CD4-positive, alpha-beta memory T cell (primary cell): ENCODE data around the gene KMT2D. TPM values are rescaled to one million over a fixed set of nuclear protein-coding genes. Genes with fewer than 3 reads are reported as not detected.

ENCODE experiments used
- CTCF ChIA-PET: fragments of 350-600 bp; sonication (Branson Sonifier 250); formaldehyde crosslinking; loops from one replicate; lab custom pipeline; 2021; ENCODE audit warnings: inconsistent platforms; ENCODE audit not compliant: partially characterized antibody; lab: Charles Lee
- POLR2A ChIA-PET: fragments of 350-600 bp; sonication (Branson Sonifier 250); formaldehyde crosslinking; loops from one replicate; lab custom pipeline; 2021; ENCODE audit not compliant: partially characterized antibody; lab: Charles Lee
- DNase-seq, 5 donors: peaks; one replicate each; pipeline versions ENCODE4 v3.0.0 to v3.0.0-alpha.2; 2020 to 2022; ENCODE audit warnings: mixed read lengths in 1 of 5
- H3K27ac ChIP-seq: one replicate; pipeline ENCODE4 v1.7.0; 2013; ENCODE audit warnings: low read depth, low read length
- H3K27me3 ChIP-seq: 2 replicates; pipeline ENCODE4 v1.7.0; 2013; ENCODE audit warnings: mild to moderate bottlenecking, low read length, moderate library complexity; ENCODE audit not compliant: insufficient read depth
- H3K36me3 ChIP-seq: 2 replicates; pipeline ENCODE4 v1.7.0; 2013; ENCODE audit warnings: mild to moderate bottlenecking, low read length, moderate library complexity; ENCODE audit not compliant: insufficient read depth
- H3K4me1 ChIP-seq: 2 replicates; pipeline ENCODE4 v1.7.0; 2013; ENCODE audit warnings: mild to moderate bottlenecking, low read length, moderate library complexity; ENCODE audit not compliant: insufficient read depth
- H3K4me3 ChIP-seq, 2 donors: one replicate each; pipeline ENCODE4 v1.7.0; 2013; ENCODE audit warnings: low read length in 2 of 2, mild to moderate bottlenecking in 1 of 2
- H3K9me3 ChIP-seq, 2 donors: one replicate each; pipeline ENCODE4 v1.7.0; 2013; ENCODE audit warnings: low read length in 2 of 2, control low read depth in 1 of 2; ENCODE audit not compliant: control insufficient read depth in 1 of 2
- H3K27ac Mint-ChIP-seq, 7 donors: one replicate each; pipeline ENCODE4 v1.8.0; 2020 to 2021; ENCODE audit warnings: mixed read lengths in 7 of 7, mild to moderate bottlenecking in 6 of 7, inconsistent platforms in 3 of 7, moderate library complexity in 3 of 7
- H3K27me3 Mint-ChIP-seq, 2 donors: one replicate each; pipeline ENCODE4 v1.8.0; 2020 to 2021; ENCODE audit warnings: mixed read lengths in 2 of 2
- H3K36me3 Mint-ChIP-seq, 2 donors: one replicate each; pipeline ENCODE4 v1.8.0; 2020 to 2021; ENCODE audit warnings: mixed read lengths in 2 of 2, inconsistent platforms in 1 of 2, mild to moderate bottlenecking in 1 of 2
- H3K4me1 Mint-ChIP-seq, 4 donors: one replicate each; pipeline ENCODE4 v1.8.0; 2020 to 2021; ENCODE audit warnings: mixed read lengths in 4 of 4, mild to moderate bottlenecking in 1 of 4
- H3K4me3 Mint-ChIP-seq, 8 donors: one replicate each; pipeline ENCODE4 v1.8.0; 2020 to 2021; ENCODE audit warnings: mixed read lengths in 8 of 8, mild to moderate bottlenecking in 7 of 8, moderate library complexity in 6 of 8, inconsistent platforms in 3 of 8
- H3K9me3 Mint-ChIP-seq, 8 donors: one replicate each; pipeline ENCODE4 v1.8.0; 2020 to 2021; ENCODE audit warnings: mixed read lengths in 8 of 8, mild to moderate bottlenecking in 5 of 8, inconsistent platforms in 3 of 8, moderate library complexity in 1 of 8
- intact Hi-C: fragments of 100-400 bp; cut with micrococcal nuclease; formaldehyde crosslinking; loops from one replicate; pipeline ENCODE4 v1.15.1; 2023
- polyA plus RNA-seq, 2 donors: library from polyadenylated mRNA; unstranded; fragments of 300-500 nt; fragmentation: Illumina TruSeq; gene quantifications; one replicate each; pipeline ENCODE4 v1.2.3, GENCODE V29; 2021
- total RNA-seq, 2 experiments: library from RNA; stranded (reverse); gene quantifications; one replicate each; pipeline ENCODE4 v1.2.3, GENCODE V29; 2021

KMT2D gene
- total and polyA plus RNA-seq, 4 experiments from 2014 or later: 0.16 to 159 (median 79.8) TPM

- ChIA-PET CTCF (interaction anchor here (0.7 to 11.5 kb wide), 11 partner anchors 9 to 106 kb away, joined by 3 to 221 read pairs (median 14); partner anchors contain the start of genes RHEBL1 and TUBA1B), POLR2A (interaction anchor here (0.5 to 5.0 kb wide), 8 partner anchors 10 to 279 kb away, joined by 3 to 38 read pairs (median 4); partner anchors contain the start of genes LMBR1L and TUBA1B)
- intact Hi-C loops: loop anchor here (2.0 kb wide), 1 partner anchor 97 kb away; no protein-coding TSS in a partner anchor
- peaks cover 9% of the 10 kb centered on the region for H3K36me3 ChIP-seq
- Mint-ChIP-seq H3K4me3 (peak overlapping the region in 3 of 8 donors; percentile 26 to 72 (median 41)), H3K9me3 (no peaks in the 10 kb centered on the region), H3K27me3 (peaks cover 25 to 47% of the 10 kb centered on the region in 2 donors), H3K36me3 (peaks cover 21 to 26% of the 10 kb centered on the region in 2 donors), H3K4me1 (peaks cover 22 to 63% (median 37%) of the 10 kb centered on the region in 4 donors), H3K27ac (peak overlapping the region in 2 of 7 donors; percentile 35 to 64)
- DNase-seq: no peak
- peaks cover 54% of the 10 kb centered on the region for H3K27me3 ChIP-seq
- H3K4me1 ChIP-seq: peaks cover 57% of the 10 kb centered on the region
- H3K27ac ChIP-seq: no peak overlapping the region
- H3K4me3 ChIP-seq: no peak overlapping the region
- H3K9me3 ChIP-seq: no peaks in the 10 kb centered on the region
Observed at GRCh38 chr12:49093792-49094159, 33.2 kb upstream of the KMT2D start.

GRCh38 chr12:49092816-49093406 is 32.3 kb upstream of the KMT2D start:
- DNase-seq: no peak
- H3K9me3 ChIP-seq: no peaks in the 10 kb centered on the region
- peaks cover 16 to 18% of the 10 kb centered on the region in 2 donors for H3K36me3 Mint-ChIP-seq
- intact Hi-C loops: loop anchor here (1.0 to 2.0 kb wide), 2 partner anchors 29 to 96 kb away; no protein-coding TSS in a partner anchor
- H3K27ac ChIP-seq: no peak overlapping the region
- H3K9me3 Mint-ChIP-seq: no peaks in the 10 kb centered on the region
- CTCF ChIA-PET: interaction anchor here (0.7 to 11.5 kb wide), 19 partner anchors 7 to 240 kb away, joined by 3 to 221 read pairs (median 4); partner anchors contain the start of genes LMBR1L, RHEBL1 and TUBA1B
- H3K27me3 Mint-ChIP-seq: peaks cover 30 to 55% of the 10 kb centered on the region in 2 donors
- peaks cover 9% of the 10 kb centered on the region for H3K36me3 ChIP-seq
- H3K4me3 Mint-ChIP-seq: no peak overlapping the region
- POLR2A ChIA-PET: interaction anchor here (0.7 to 5.0 kb wide), 13 partner anchors 9 to 142 kb away, joined by 3 to 38 read pairs (median 5); partner anchors contain the start of genes LMBR1L, RHEBL1 and TUBA1B
- H3K27ac Mint-ChIP-seq: peak overlapping the region in 1 of 7 donors; percentile 64
- no peak overlapping the region for H3K4me3 ChIP-seq
- peaks cover 66% of the 10 kb centered on the region for H3K4me1 ChIP-seq
- H3K4me1 Mint-ChIP-seq: peaks cover 28 to 71% (median 45%) of the 10 kb centered on the region in 4 donors
- H3K27me3 ChIP-seq: peaks cover 58% of the 10 kb centered on the region

- Mint-ChIP-seq H3K27ac (peak overlapping the region in 1 of 7 donors; percentile 64), H3K9me3 (no peaks in the 10 kb centered on the region), H3K36me3 (peaks cover 15 to 16% of the 10 kb centered on the region in 2 donors), H3K4me3 (peak overlapping the region in 7 of 8 donors; percentile 41 to 76 (median 53)), H3K4me1 (peaks cover 32 to 78% (median 50%) of the 10 kb centered on the region in 4 donors), H3K27me3 (peaks cover 30 to 56% of the 10 kb centered on the region in 2 donors)
- H3K4me3 ChIP-seq: peak overlapping the region in 1 of 2 donors; percentile 22
- ChIA-PET CTCF (interaction anchor here (0.7 to 11.5 kb wide), 22 partner anchors 8 to 239 kb away, joined by 3 to 221 read pairs (median 4); partner anchors contain the start of genes LMBR1L, RHEBL1, TUBA1A and TUBA1B), POLR2A (interaction anchor here (0.6 to 5.0 kb wide), 10 partner anchors 10 to 95 kb away, joined by 3 to 38 read pairs (median 6); partner anchors contain the start of genes LMBR1L, RHEBL1 and TUBA1B)
- DNase-seq: peak; percentile 33 to 61 (median 43)
- no peak overlapping the region for H3K27ac ChIP-seq
- peaks cover 7% of the 10 kb centered on the region for H3K36me3 ChIP-seq
- H3K27me3 ChIP-seq: peaks cover 58% of the 10 kb centered on the region
- H3K4me1 ChIP-seq: peaks cover 72% of the 10 kb centered on the region
- intact Hi-C loops: loop anchor here (1.0 to 2.0 kb wide), 2 partner anchors 28 to 95 kb away; no protein-coding TSS in a partner anchor
- no peaks in the 10 kb centered on the region for H3K9me3 ChIP-seq
Observed at GRCh38 chr12:49092086-49092815, 31.7 kb upstream of the KMT2D start.

- Histone ChIP-seq H3K4me1 (peaks cover 74% of the 10 kb centered on the region), H3K9me3 (no peaks in the 10 kb centered on the region), H3K27me3 (peaks cover 58% of the 10 kb centered on the region), H3K4me3 (peak overlapping the region in 1 of 2 donors; percentile 22), H3K27ac (no peak overlapping the region), H3K36me3 (peaks cover 2% of the 10 kb centered on the region)
- H3K9me3 Mint-ChIP-seq: no peaks in the 10 kb centered on the region
- peak overlapping the region in 2 of 7 donors; percentile 37 to 64 for H3K27ac Mint-ChIP-seq
- H3K27me3 Mint-ChIP-seq: peaks cover 31 to 56% of the 10 kb centered on the region in 2 donors
- peak overlapping the region in 6 of 8 donors; percentile 24 to 71 (median 42) for H3K4me3 Mint-ChIP-seq
- peaks cover 10 to 16% of the 10 kb centered on the region in 2 donors for H3K36me3 Mint-ChIP-seq
- intact Hi-C loops: loop anchor here (1.0 to 2.0 kb wide), 2 partner anchors 27 to 95 kb away; no protein-coding TSS in a partner anchor
- CTCF ChIA-PET: interaction anchor here (0.9 to 11.5 kb wide), 18 partner anchors 7 to 239 kb away, joined by 3 to 221 read pairs (median 6); partner anchors contain the start of genes LMBR1L, RHEBL1, TUBA1A and TUBA1B
- DNase-seq: no peak
- H3K4me1 Mint-ChIP-seq: peaks cover 34 to 83% (median 53%) of the 10 kb centered on the region in 4 donors
- POLR2A ChIA-PET: interaction anchor here (0.6 to 5.0 kb wide), 10 partner anchors 14 to 144 kb away, joined by 3 to 38 read pairs (median 6); partner anchors contain the start of genes LMBR1L, RHEBL1 and TUBA1B
Observed at GRCh38 chr12:49091836-49092085, 31.2 kb upstream of the KMT2D start.

- H3K9me3 ChIP-seq: no peaks in the 10 kb centered on the region
- Mint-ChIP-seq H3K9me3 (no peaks in the 10 kb centered on the region), H3K4me1 (peaks cover 34 to 88% (median 55%) of the 10 kb centered on the region in 4 donors), H3K27me3 (peaks cover 32 to 56% of the 10 kb centered on the region in 2 donors), H3K4me3 (peak overlapping the region in 6 of 8 donors; percentile 43 to 84 (median 76)), H3K27ac (peak overlapping the region in 2 of 7 donors; percentile 19 to 64), H3K36me3 (peaks cover 5 to 11% of the 10 kb centered on the region in 2 donors)
- peaks cover 74% of the 10 kb centered on the region for H3K4me1 ChIP-seq
- ChIA-PET POLR2A (interaction anchor here (0.6 to 5.0 kb wide), 7 partner anchors 15 to 144 kb away, joined by 3 to 38 read pairs (median 5); partner anchors contain the start of genes RHEBL1 and TUBA1B), CTCF (interaction anchor here (0.9 to 11.5 kb wide), 17 partner anchors 9 to 198 kb away, joined by 3 to 221 read pairs (median 6); partner anchors contain the start of genes LMBR1L, RHEBL1, TUBA1A and TUBA1B)
- no peaks in the 10 kb centered on the region for H3K36me3 ChIP-seq
- no peak overlapping the region for H3K4me3 ChIP-seq
- H3K27me3 ChIP-seq: peaks cover 58% of the 10 kb centered on the region
- no peak overlapping the region for H3K27ac ChIP-seq
- intact Hi-C loops: no loop called here
- DNase-seq: no peak
Observed at GRCh38 chr12:49091056-49091835, 30.7 kb upstream of the KMT2D start.
